HG03469 (cell line): ENCODE measurements around the gene MEI1.
"Not testable (repeated sequence)": the region's sequence is repeated elsewhere in the genome, so short reads cannot be mapped to it uniquely, and the experiment has no call there.

Experiments used
- ATAC-seq: cut with Tn5 transposase; IDR thresholded peaks from one replicate; pipeline ENCODE4 v1.9.1; 2021; ENCODE audit warnings: mild to moderate bottlenecking, moderate library complexity, moderate number of reproducible peaks; ENCODE audit not compliant: unreplicated experiment

The MEI1 gene

DNA sequence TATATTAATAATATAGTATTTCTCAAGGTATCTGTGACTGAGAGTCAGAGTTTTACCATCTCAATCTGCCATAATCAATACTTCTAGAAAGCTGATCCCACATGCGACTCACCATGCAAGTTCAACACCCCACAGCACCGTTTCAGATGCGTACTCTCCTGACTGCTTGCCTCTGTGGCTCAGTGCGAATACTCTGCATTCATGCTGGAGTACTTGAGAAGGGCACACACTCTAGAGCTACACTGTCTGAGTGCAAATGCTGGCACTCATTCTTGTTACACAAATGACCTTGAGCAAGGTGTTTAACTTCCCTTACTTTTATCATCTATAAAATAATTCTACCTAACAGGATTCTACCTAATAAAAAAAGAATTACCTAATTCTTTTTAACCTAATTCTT lies 23.2 kb upstream of the MEI1 start:
- no peak for ATAC-seq

DNA sequence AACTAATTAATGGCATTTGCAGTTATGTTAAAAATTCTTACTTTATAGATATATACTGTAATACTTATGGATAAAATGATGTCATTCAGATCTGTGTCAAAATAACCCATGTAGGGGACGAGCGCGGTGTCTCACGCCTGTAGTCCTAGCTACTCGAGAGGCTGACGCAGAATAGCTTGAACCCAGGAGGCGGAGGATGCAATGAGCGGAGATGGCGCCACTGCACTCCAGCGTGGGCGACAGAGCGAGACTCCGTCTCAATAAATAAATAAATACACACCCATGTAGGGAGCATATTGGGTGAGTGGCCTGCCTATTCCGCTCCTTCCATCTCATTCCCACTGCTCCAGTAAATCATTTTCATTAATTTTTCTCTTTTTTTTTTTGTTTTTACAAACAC lies 17.7 kb upstream of the MEI1 start:
- ATAC-seq, result no peak

DNA sequence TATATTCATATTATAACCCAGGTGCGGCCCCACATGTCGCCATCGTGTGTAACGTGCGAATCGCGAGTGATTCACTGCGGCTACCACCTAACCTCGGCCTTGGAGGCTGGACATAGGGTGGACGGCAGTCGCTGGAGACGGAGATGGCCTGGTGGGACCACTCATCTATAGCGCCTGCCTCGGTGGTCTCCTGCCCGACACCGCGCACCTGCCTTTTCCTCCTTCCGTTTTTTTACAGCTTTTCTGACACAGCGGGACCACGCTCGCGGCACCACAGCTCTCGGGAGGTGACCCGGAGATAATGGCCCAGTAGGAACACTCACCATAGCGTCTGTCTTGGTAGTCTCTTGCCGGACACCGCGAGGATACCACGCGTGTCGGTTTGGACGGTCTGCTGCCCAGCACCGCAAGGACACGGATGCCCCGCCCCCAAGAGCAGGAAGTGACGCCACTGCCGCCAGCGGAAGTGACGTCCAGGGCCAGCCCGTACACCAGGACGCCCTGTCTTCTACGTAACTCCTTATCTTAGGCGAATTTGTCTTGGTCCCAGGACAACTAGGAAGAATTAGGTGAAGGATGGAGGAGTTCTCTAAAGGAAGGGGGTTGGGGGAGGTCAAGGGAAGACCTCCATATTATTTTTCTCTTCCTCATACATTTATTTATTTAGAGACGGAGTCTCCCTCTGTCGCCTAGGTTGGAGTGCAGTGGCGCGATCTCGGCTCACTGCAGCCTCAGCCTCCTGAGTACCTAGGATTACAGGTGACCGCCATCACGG lies 17.1 kb upstream of the MEI1 start:
- no peak for ATAC-seq

DNA sequence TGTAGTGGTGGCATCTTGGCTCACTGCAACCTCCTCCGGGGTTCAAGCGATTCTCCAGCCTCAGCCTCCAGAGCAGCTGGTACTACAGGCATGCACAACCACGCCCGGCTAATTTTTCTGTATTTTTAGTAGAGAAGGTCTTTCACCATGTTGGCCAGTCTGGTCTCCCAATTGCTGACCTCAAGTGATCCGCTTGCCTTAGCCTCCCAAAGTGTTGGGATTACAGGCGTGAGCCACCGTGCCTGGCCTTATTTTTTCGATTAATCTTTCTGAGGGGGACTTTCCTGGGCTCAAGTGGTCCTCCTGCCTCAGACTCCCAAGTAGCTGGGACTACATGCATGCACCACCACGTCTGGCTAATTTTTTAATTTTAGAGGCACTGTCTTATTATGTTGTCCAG lies 16.3 kb upstream of the MEI1 start:
- no peak for ATAC-seq

DNA sequence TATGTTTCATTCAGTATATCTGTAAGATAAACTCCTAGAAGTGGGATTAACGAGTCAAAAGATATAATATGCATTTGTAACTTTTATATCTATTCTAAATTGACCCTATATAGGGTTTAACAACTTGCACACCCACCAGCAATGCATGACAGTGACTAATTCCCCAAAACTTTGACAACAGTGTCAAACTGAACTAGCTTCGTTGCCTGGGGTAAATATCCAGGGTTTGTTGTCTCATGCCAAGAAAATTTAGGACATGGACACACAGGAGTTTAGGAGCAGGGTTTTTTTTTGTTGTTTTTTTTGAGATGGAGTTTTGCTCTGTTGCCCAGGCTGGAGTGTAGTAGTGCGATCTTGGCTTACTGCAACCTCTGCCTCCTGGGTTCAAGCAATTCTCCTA lies 15.7 kb upstream of the MEI1 start:
- ATAC-seq, result no peak

DNA sequence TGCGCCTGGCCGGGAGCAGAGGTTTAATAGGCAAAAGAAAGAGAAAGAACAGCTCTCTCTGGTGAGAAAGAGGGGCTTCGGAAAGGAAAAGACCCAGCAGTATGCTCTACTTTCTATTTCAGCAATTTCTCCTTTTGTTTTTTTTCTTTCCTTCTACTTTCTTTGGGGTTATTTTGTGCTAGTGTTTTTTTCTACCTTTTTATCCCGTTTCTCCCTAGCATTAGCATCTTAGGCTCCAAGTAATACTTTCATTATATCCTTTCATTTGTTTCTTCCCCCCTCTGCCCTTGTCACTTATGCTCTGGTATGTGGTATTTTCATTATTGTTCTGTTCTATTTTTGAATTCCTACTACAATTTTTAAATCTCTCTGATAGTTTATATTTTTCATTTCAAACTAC lies 15.1 kb upstream of the MEI1 start:
- ATAC-seq, result no peak

DNA sequence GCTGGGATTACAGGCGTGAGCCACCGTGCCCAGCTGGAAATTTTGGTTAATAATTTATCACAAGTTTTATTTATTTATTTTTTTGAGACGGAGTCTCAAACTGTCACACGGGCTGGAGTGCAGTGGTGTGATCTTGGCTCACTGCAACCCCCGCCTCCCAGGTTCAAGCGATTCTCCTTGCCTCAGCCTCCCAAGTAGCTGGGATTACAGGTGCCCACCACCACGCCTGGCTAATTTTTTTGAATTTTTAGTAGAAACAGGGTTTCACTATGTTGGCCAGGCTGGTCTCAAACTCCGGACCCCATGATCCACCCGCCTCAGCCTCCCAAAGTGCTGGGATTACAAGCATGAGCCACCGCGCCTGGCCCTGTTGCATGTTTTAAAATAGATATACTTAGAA lies 12.4 kb upstream of the MEI1 start:
- ATAC-seq, result not testable (repeated sequence)

DNA sequence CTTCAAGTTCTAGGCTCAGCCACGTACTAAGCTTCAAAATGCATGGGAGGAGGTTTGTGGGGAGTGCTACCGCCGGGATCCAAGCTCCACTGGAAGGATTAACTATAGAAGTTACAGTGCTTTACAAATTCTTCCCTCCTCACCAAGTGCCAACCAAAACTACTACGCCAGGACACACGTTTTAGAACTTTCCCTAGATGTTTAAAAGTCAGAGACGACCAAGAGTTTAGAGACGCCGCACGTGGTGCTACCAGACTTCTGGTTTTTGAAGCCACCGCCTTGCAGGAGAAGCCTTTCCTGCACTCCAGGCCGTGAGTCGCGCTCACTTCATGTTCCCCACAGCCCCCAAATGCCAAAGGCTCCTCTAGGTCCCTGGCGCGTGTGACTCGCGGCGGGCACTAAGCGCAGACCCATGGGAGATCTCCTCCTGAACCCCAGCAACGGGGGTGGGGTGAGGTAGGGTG lies 11.4 kb upstream of the MEI1 start:
- ATAC-seq, result no peak

DNA sequence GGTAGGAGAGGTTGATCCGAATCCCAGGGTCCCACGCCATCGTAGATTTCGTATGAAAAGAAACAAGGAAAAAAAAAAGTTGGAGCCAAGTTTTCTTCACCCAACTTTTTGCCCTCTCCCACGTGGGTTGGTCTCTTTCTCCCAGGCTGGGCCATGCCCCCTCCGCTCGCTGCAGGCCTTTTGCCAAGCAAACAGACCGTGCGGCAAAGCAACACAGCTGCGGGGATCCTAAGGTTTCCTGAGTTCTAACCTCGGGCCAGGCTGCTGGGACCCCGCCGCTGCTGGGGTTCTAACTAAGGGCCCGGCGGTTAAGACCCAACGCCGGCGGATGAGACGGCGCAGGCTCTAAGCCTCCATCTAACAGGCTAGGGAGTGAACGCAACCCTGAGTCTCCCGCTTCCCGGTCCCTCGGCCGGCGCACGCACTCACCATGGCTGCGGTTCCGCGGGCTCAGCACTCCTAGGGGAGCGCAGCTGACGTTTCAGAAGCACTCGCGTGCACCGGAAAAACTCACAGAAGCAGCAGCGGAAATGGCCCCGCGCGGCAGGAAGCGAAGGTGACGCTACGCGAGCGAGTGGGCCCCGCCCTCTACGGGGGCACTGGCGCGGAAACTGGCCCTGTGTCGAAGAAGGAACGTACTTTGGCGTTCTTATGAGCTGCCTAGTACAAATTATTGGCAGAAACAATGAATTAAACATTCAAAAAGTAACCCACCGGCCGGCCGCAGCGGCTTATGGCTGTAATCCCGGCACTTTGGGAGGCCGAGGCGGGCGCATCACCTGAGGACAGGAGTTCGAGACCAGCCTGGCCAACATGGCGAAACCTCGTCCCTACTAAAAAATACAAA lies 10.7 kb upstream of the MEI1 start, which contains the start of gene SNU13:
Gene SNU13, minus strand, starts transcription at position 503 of the 847 bp plus-strand sequence. Its CDS starts 71 bp downstream, at position 432.
- peak; percentile 76 for ATAC-seq

DNA sequence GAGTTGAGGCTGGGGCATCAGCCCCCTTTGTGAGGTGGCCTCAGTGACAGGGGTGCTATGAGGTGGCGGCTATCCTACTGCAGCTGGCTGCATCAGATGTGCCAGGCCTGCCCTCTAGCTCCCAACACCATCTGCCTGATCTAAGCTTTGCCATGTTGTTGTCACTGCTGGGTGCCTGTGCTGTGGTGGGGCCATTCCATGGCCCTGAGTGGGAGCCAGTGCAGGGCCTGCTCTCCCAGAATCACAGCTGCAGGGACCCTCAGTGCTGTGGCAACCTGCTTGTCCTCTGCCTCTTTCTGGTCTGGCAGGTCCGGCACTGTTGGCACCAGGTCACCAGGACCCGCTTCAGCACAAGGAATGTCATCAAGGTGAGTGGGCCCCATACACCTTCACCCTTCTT lies 8.8 kb upstream of the MEI1 start:
- no peak for ATAC-seq

DNA sequence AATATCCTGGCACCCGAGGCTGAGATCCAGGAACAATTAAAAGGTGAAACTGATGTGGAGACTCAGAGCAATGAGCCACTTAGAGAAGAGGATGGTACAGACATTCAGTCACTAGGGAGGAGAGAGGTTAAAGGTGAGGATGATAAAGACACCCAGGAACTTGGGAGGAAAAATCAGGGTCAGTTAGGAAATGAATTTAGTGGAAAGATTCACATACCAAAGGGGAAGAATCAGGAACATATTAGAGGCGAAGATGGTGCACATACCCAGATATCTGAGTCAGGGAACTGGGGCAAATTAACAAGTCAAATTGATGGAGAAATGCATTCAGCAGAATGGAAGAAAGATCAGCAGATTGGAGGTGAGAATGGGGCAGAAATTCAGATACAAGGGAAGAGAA lies 4.1 kb upstream of the MEI1 start:
- ATAC-seq, result no peak

DNA sequence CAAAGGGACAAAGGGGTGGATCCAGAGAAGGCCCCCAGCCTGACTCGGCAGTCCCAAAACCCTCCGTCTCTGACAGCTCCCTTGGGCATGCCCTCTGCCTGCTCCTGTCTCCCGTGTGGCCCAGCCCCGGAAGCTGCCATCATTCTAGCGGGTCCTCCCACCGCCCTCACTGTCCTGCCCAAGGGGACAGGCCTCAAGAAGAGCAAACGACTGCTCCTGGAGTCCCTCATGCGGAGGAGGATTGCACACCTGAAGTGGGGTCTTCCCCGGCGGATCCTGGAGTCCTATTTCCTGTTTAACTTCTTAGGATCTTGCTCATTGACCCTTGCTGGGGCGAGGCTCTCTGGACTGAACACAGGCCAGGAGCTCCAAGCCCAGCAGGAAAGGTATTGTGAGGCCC lies 2.6 kb upstream of the MEI1 start:
- no peak for ATAC-seq

DNA sequence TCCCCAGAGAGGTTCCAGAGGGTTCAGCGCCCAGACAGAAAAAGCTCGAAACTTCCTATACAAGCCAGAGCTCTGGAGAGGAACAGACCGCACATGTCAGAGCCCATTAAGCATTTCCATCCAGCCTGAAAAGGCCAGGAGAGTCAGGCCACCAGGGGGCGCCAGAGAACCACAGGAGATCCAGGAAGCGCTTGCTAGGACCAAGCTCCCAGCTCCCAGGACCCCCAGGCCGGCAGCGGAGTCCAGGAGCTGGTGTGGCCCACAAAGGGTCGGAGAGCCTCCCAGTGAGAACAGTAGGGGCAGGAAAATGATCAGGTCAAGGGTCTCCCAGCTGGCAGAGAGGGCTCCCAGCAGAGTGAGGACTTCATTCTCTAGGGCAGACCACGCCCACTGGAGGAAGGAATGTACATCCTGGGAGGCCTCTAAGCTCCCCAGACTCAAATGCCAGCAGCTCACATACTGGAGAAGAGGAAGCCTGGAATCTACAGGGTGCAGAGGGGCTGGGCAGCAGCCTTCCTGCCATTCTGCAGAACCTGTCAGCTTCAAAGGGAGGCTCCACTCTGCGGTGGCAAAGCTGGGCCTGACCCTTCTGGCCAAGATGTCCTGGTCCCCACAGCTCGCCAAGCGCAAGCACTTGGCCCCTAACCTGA lies 2.1 kb upstream of the MEI1 start:
- ATAC-seq, result no peak

DNA sequence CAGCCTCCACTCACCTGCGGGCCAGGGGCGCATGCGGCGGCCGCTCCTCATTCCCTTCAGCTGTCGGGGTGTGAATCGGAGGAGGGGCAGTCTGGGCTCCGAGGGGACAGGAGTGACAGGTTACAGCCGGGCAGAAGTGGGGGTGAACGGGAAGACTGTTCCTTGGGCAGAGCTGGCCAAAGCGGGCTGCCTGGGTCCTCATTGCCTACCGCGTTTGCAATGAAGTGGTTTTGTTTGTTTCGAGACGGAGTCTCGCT lies 733 bp downstream of the MEI1 start:
- ATAC-seq, result no peak

DNA sequence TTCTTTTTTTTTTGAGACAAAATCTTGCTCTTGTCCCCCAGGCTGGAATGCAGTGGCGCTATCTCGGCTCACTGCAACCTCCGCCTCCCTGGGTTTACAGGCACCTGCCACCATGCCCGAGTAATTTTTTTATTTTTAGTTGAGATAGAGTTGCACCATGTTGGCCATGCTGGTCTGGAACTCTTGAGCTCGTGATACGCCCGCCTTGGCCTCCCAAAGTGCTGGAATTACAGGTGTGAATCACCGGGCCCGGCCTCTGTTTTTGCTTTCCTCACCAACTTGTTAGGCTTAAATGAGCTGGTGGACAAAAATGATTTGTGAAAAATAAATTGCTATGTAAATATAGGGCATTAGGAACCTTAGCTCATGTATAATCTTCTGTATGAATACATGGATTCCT lies 3.5 kb downstream of the MEI1 start:
- no peak for ATAC-seq

DNA sequence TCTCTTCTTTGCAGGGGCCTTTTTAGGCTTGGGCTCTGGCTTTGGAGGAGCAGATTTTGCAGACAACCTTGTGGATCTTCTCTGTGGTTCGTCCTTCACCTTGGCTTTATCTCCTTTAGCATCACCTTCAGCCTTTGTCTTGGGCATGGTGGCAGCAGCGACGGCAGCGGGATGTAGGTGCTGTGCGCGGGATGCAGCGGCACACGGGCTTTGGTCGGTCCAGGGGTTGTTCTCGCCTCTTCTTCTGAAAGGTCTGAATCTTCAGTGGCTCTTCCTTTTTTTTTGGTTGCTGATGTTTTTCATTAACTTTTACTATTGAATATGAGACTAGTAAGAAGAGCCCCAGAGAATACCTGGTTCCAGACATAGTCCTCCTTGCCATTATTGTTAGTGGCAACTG lies 10.0 kb downstream of the MEI1 start:
- no peak for ATAC-seq

DNA sequence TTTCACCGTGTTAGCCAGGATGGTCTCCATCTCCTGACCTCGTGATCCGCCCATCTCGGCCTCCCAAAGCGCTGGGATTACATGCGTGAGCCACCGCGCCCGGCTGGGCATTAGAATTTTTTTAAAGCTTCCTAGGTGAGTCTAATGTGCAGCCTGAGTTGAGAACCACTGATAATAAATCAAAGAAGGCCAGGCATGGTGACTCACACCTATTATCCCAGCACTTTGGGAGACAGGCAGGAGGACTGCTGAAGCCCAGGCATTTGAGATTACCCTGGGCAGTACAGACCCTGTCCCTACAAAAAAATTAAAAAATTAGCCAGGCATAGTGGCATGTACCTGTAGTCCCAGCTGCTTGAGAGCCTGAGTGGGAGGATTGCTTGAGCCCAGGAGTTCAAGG lies 13.7 kb downstream of the MEI1 start:
- ATAC-seq, result no peak

DNA sequence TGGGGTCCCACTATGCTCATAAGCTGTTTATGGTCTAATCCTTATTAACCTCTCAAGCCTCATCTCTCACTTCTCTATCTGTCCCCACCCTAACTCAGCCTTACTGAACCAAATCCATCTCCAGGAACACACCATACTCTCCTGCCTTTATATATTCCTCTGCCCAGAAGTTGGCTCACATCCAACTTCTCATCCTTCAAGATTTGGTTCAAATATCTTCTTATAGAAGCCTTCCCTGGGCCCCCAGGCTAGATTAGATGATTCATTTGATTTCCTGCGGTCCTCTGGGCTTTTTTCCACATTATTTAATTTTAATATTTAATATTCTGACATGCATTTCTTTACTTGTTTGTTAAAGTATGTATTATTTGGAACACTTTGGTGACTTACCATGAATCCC lies 23.2 kb downstream of the MEI1 start:
- ATAC-seq, result no peak

DNA sequence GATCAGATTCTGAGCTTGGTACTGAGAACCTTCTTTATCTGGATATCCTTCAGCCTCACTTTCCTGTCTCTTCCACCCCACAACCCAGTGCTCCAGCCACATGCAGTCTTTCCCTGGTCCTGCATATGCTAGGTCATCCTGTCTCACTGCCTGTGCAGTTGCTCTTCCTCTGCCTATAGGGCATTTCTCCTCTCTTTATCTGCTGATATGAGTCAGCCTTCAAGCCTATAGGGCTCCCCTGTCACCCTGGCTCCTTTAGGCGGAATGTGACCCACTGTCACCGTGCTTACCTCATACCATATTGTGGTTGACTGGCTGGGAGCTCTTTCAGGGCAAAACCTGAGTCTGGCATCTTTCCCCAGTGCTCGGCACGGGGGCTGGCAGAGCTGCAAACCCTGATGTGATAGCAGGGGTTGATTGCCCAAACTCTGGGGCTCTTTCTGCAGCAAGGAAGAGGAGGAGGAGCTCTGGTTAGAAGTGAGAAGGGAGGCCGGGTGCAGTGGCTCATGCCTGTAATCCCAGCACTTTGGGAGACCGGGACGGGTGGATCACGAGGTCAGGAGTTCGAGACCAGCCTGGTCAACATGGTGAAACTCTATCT lies 26.3 kb downstream of the MEI1 start:
- no peak for ATAC-seq

DNA sequence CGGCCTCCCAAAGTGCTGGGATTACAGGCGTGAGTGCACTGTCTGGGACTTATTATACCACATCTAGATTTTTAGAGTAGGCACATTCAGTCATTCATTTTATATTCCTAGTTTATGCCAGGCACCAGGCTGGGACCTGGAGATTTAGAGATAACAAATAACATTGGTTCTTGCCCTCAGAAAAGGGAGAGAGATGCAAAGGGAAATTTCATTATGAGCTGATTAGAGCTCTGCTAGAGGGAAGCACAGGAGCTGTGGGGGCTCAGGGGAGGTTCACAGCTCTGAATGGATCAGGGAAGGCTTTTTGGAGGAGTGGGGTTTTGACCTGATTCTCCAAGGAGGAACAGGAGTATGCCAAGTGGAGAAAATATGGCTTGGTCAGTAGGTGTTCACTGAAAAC lies 32.3 kb downstream of the MEI1 start:
- ATAC-seq, result no peak

DNA sequence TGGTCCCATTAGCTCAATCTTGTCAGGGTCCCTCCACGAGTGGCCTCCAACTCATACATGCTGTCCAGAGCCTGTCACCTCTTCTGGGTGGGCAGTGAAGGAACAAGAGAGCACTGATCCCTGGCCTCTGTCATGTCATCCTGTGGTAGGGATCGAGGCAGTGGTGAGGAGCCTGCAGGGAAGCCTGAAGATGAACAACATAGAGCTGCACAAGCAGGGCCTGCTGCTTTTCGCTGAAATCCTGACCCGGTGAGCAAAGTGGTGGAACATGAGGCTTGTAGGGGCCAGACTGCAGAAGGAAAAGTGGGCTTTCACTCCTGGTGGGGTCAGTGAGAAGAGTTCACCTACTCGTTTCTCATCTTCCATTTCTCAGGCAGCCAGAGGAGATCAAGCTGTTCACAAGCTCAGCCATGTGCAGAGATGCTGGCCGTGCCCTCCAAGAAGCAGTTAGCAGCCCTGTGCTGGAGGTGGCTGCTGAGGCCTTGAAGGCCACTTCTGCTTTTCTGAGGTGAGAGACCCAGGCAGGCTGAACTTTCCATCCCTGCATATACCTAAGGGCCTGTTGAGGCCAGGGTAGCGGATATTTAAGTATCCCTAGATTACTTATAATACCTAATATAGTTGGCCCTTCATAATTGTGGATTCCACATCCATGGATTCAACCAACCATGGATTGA lies 32.9 kb downstream of the MEI1 start:
- no peak for ATAC-seq
